ENCODE results near the gene NTM.

DNA sequence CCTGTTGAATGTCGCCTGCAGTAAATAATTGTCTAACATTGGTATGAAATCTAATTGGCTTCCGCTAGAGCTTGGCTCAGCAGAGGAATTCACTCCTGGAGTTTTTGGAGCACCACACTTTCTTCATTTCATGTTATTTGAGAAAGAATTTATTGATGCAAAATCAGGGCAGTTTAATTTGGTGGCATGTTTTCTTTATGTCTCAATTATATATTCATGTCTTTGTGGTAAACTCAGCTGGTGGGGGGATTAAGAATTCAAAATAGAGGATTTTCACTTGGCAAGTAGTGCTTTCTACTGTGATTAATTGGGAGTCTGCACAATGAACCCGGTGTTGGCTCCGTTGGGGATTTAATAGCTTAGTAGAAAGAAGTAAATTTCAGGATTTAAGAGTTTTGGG is 784.4 kb downstream of the NTM start:
- TF ChIP-seq, protein P1, sequence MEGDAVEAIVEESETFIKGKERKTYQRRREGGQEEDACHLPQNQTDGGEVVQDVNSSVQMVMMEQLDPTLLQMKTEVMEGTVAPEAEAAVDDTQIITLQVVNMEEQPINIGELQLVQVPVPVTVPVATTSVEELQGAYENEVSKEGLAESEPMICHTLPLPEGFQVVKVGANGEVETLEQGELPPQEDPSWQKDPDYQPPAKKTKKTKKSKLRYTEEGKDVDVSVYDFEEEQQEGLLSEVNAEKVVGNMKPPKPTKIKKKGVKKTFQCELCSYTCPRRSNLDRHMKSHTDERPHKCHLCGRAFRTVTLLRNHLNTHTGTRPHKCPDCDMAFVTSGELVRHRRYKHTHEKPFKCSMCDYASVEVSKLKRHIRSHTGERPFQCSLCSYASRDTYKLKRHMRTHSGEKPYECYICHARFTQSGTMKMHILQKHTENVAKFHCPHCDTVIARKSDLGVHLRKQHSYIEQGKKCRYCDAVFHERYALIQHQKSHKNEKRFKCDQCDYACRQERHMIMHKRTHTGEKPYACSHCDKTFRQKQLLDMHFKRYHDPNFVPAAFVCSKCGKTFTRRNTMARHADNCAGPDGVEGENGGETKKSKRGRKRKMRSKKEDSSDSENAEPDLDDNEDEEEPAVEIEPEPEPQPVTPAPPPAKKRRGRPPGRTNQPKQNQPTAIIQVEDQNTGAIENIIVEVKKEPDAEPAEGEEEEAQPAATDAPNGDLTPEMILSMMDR (IDR thresholded peaks at IDR 0.05): no peak
- no peak for TF ChIP-seq POLR2A (IDR thresholded peaks at IDR 0.05)

Measured in uterus (tissue), 2 donors.